ENCODE data around the gene NAV1.
"Not testable (repeated sequence)": the region's sequence is repeated elsewhere in the genome, so short reads cannot be mapped to it uniquely, and the experiment has no call there.

The NAV1 gene, protein sequence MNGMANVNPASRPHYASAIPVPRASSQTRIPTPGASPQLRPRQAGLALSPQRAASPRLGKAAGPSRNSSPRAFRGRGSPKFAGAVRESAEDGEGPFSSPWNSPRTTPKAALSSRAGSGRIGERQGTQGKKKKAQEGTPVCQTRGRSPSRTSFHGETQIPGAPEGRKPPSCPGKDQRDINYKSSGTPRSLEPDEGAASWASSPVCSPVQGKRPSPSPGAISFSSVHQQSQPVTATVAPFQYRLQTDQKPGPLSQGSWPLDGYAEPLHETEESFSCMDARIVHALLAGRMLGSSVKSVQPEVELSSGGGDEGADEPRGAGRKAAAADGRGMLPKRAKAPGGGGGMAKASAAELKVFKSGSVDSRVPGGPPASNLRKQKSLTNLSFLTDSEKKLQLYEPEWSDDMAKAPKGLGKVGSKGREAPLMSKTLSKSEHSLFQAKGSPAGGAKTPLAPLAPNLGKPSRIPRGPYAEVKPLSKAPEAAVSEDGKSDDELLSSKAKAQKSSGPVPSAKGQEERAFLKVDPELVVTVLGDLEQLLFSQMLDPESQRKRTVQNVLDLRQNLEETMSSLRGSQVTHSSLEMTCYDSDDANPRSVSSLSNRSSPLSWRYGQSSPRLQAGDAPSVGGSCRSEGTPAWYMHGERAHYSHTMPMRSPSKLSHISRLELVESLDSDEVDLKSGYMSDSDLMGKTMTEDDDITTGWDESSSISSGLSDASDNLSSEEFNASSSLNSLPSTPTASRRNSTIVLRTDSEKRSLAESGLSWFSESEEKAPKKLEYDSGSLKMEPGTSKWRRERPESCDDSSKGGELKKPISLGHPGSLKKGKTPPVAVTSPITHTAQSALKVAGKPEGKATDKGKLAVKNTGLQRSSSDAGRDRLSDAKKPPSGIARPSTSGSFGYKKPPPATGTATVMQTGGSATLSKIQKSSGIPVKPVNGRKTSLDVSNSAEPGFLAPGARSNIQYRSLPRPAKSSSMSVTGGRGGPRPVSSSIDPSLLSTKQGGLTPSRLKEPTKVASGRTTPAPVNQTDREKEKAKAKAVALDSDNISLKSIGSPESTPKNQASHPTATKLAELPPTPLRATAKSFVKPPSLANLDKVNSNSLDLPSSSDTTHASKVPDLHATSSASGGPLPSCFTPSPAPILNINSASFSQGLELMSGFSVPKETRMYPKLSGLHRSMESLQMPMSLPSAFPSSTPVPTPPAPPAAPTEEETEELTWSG (N-terminal part only)

DNA sequence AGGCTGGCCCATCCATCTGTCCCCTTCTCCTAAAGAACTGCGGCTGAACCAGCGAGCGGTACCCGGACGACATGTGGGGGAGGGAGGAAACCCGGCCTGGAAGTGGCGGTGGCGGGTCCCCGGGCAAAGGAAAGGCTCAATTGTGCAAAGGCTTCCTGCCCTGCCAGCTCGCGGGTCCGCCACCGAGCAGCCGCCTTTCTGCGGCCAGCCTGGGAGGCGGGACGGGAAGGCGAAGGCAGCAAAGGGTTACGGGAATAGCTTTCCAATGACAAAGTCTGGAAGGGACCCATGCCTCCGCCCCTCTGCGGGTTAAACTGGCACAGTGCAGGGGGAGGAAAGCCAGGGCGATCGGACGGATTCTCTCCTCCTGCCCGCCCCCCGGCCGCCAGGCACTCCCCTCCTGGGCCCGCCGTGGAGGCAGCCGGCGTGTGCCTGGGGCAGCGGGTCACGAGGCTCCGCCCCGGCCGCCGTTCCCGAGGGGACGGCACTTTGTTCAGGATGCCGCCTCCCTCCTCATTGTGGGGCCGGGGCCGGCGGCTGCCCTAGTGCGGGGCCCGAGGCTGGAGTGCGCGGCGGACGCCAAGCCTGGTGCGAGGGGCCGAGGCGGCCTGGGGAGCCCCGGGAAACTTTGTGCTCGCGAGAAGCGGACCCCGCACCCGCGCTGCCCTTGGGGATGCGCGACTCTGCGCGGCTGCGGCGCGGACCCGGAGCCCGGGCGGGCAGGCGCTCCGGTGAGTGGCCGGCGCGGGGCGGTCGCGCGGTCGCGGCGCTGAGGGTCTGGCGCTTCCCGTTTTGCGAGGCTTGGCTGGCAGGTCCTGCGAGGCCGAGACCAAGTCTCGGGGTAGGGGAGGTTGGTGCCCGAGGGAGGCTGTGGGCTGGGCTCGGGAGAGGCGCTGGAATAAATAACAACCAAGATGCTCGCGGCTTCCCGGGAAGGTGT is at the start of gene NAV1:
Gene NAV1, plus strand, starts transcription at position 516 of the 940 bp plus-strand sequence. CDS start 83,758 bp downstream, outside the sequence.
- no peak for DNase-seq (ENCODE audit: low read depth)

DNA sequence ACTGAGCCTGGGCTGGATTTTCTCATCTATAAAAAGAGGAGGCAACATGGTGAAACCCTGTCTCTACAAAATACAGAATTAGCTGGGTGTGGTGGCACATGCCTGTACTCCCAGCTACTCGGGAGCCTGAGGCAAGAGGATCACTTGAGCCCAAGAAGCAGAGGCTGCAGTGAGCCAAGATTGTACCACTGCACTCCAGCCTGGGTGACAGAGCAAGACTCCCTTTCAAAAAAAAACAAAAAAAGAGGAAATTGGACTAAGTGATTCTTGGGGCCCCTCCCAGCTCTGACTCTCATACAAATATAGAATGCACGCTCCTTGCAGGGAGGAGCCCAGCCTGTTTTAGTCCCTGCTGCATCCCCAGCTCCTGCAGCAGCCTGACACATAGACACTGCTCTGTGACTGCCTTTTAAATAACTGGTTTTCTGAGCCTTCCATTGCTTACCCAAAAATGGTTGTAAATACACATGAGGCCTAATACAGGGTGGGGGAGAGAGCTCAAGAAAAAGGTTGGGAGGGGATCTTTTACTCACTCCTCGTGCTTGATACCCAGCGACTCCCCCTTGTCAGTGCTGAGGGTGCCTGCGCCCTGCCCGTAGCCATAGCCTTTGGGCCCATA is 49.2 kb upstream of the NAV1 start:
- no peak for DNase-seq (ENCODE audit: low read depth)

DNA sequence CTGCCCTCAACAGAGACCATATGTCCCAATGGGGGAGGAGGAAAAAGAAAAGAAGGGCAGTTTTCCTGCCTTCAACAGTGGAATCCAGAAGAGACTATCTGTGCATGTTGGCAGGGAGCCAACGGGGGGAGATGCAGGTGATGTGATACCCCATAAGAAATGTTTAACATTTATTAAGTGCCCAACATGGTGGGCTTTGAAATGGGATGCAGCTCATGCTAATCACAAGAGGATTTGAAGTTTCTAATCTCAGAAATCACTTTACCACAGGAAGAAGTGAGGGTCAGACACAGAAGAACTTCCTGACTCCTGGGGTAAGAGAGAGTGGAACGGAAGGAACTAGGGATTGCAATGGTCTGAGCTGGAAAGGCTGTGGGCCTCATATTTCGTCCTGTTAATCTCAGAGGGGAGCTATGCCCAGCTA is 48.2 kb upstream of the NAV1 start:
- DNase-seq (ENCODE audit: low read depth) = no peak

DNA sequence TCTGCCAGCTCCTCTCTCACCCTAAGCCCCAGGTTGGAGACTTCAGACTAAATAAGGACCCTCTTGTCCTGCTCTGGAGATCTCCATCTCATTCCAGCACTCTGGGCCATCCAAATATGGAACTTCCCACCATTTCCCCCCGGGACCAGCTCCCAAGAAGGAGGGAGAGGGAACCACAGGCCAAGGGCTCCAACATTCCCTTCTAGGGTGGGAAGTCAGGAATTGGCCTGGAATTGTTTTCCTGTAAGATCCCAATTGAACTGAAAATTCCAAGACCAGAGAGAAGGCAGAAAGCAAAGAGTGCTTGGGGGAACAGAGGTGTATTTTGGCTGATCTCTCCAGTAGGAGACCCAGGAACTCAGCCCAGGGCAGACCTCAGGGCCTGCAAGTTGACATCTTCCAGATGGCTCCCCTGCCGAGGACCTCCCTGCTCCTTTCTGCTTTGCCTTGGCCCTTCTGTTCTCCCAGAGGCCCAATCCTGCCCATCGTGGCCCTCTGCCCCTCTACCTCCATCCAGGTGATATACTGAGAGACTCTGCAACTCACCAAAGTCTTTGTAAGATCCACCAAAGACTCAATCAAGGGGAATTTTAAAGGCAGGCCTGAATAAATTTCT is 46.9 kb upstream of the NAV1 start:
- DNase-seq (ENCODE audit: low read depth) = no peak

DNA sequence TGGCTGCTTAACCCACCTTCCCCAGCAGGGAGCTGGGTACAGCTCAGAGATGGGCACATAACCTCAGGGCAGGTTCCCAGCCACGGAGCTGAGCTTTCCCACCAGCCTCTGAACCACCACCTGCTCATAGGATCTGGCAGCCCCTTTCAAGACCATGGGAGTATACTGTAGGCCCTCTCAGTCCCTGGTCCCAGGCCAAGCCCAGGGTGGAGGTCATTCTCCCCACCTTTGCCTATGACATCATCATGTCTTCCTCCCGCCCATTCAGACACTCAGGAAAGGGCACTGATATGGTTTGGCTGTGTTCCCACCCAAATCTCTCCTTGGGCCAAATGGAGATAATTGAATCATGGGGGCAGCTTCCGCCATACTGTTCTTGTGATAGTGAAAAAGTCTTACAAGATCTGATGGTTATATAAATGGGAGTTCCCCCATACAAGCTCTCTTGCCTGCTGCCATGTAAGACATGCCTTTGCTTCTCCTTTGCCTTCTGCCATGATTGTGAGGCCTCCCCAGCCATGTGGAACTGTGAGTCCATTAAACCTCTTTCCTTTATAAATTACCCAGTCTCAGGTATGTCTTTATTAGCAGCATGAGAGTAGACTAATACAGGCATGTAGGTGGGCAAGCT is 45.8 kb upstream of the NAV1 start:
- DNase-seq (ENCODE audit: low read depth) = not testable (repeated sequence)

DNA sequence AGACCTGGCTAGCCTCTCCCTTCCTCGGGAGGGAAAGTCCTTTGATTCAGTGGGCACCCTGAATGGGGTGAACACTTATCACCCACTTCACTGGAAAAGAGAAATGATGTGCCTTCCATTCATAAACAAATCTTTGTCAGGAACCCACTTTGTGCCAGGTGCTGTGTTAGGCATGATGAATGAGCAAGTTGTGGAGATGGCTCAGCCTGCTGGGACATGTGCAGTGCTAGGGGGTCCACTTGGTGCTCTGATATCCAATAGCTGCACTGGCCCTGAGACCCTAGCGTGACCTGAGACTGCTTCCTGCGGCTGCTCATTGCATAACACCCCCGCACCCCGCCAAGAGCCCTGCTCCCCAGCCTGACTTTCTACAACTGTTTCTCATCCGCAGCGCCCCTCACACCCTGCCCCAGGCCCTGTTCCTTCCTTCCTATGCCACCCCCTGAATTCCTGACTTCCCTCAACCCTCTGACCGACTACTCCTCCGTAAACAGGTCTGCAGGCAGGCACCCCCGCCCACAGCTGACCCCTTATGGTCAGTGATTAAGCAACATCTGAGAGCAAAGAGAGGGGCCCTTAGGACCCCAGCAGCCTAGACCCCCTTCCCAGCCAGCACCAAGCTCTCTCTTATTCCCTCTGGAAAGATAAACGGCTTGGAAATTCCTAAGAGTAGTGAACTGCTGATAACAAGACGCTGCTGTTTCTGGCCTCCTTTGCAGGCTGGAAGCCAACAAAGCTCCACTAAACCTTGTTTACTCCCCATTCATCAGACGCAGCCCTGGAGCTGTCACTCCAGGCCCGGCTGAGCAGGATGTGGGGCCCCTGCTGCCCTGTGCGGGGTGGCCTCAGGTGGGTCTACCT is 44.9 kb upstream of the NAV1 start:
- no peak for DNase-seq (ENCODE audit: low read depth)

DNA sequence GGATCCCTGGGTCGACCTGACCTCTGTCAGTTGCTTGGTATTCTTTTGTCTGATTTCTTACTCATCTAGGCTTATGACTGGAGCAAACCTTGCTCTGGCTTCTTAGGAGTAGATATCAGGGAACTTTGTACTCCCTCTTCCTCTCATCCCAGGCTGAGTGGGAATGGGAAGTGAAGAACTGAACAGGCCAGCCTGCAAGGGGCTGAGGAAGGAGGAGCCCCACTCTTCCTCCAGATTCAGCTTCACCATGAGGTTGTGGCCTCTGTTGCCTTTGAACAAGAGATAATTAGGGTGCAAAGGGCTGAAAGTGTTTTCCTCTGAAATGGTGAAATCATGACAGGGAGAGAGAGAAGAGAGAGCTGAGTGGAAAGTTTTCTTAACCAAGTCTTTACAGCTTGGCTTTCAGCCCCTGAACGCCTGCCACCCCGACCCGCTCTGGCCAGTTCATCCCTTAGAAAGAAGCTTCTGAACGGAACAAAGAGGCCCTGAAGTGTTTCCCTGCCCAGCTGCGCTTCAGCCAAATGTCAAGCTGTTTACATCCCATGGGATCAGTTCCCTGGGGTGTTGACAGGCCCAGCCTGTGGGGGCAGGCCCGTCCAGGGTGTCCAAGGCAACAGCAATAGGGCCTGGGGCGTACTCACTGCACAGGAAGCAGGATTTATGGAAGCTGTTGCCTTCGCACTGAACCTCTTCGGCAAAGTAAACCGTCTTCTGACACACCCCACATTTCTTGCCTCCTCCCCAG is 43.2 kb upstream of the NAV1 start:
- DNase-seq (ENCODE audit: low read depth) = no peak

DNA sequence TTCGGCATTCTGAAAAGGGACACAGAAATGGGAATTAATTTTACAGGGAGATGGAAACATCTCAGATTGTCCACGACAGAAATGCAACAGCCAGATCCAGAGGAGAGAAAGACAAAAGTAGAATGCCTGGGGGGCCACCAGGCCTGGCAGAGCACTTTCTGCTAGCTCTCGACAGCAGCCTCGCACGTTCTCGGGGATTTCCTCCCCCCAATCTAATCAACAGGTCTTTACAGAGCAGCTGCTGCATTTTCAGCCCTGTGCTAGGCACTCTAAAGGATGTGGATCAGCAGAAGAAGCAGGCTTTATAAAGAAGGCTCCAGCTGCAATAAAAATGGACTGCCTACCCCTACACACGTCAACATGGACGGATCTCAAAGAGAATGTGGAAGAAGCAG is 42.6 kb upstream of the NAV1 start:
- no peak for DNase-seq (ENCODE audit: low read depth)

DNA sequence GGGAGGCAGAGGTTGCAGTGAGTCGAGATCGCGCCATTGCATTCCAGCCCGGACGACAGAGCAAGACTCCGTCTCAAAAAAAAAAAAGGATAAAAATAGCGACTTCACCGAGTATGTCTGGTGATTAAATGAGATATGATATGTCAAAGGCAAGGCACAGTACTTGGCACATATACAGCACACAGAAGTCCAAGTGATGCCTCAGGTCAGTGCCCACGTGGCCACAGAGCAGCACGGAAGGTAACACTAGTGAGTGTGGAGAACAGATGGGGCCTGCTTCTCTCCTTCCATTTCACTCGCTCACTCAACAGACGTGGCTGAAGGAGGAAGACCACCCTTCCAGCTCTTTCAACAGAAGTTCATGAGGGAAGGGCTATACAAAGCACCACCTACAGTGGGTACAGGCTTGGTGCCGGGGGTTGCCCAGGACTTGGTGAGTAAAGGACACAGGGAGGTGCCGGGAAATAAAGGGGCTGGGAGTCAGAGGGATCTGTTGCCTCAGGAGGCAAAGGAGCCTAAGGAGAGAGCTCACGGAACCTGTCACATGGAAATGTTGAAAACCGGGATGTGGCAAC is 40.9 kb upstream of the NAV1 start:
- DNase-seq (ENCODE audit: low read depth) = no peak

DNA sequence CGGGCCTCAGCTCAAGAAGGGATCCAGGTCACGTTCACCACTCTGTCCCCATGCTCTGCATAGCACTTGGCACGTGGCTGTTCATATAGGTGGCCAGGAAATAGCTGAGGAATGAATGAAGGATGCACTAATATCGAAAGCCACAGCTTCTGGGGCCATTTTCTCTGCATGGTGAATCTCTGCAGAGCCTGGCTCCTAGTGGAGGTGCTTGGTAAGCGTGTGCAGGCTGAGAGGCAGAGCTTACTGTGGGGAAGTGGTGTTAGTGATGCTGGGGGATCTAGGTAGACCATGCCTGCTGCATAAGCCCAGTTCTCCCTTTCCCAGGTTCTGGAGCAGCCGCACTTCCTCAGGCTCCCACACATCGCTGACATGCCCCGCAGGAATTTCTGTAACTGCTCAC is 40.3 kb upstream of the NAV1 start:
- no peak for DNase-seq (ENCODE audit: low read depth)

DNA sequence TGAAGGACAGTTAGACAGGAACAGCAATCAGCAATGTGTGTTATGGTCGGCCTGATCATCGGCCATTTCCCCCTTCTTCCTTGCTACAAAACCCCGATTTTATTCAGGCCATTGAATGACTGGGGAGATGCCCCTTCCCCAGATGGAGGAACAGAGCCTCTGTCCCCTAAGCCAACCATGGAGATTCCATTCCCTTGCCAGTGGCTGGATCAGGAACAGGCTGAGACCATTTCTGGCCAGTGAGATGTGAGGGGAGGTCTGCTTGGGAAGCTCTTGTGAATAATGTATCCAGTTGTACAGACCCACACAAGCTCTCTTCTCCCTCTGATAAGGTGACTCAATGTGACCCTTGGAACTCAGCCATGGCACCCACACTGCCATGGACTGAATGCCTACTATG is 39.7 kb upstream of the NAV1 start:
- no peak for DNase-seq (ENCODE audit: low read depth)

DNA sequence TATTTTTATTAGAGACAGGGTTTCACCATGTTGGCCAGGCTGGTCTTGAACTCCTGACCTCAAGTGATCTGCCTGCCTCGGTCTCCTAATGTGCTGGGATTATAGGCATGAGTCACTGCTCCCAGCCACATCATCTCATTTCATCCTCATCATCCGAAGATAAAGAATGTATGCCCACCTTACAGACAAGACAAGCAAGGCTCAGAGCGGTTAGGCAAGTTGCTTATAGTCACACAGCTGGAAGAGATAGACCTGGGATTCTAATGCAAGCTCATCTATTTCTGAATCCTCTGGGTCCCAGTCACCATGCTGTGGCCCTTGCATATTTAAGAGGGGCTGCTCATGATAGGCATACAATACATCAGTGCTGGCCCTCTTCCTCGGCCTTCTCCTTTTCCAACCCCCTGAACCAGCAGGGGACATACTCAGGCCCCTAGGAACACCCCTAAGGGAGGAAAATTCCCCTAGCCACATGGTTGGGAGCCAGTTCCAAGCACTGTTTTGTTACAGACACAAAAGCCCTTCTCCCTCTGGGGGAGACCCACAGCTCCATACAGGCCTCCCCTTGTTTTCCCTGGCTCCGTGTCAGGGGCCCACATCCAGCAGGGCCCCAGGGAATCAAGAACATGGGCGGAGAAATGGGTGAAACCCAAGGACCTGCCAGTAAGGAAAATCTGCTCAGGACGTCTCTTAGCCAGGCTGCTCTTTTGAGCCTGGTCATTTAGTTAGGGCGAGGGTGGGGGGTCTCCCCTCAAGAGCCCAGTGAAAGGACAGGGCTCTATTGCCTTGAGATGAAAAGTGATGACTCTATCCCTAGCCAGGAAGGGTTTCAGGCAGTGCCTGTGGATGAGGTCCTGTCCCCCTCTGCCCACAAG is 38.9 kb upstream of the NAV1 start:
- no peak for DNase-seq (ENCODE audit: low read depth)

DNA sequence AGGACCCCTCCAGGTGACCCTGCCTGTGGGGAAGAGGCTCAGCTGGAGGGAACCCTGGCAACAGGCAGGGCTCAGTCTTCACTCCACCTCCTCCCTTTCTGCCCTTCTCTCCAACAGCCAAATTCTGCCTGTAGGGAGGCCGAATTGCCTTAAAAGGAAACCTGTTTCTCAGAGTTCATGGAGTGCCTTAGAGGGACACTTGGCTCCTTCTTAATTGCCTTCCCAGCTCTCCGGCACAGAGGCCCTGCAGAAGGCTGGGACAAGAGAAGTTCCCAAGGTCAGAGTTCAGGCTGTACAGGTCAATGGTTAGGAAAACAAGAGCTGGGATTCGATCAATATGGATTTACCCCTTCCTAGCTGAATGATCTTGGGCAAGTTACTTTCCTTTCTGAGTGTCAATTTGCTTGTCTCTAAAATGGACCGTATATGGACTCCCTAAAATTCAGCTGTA is 38.2 kb upstream of the NAV1 start:
- DNase-seq (ENCODE audit: low read depth) = no peak

DNA sequence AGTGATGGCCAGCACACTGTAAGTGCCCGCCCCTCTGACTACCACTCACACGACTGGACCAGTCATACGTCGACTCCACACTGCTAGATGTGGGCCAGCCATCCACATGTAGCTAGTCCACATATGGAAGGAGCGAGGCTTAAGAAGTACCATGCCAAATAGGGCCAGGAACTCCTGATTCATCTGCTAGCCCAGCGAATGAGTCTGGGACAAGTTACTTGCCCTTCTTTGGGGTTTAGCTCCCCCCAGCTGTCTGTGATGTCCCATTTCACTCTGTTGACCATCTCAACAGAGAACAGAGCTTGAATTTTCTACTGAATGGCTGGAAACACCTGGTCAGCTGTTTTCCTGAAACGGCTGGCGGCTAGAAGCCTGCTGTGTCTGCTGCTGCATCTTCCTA is 37.8 kb upstream of the NAV1 start:
- DNase-seq (ENCODE audit: low read depth) = no peak

DNA sequence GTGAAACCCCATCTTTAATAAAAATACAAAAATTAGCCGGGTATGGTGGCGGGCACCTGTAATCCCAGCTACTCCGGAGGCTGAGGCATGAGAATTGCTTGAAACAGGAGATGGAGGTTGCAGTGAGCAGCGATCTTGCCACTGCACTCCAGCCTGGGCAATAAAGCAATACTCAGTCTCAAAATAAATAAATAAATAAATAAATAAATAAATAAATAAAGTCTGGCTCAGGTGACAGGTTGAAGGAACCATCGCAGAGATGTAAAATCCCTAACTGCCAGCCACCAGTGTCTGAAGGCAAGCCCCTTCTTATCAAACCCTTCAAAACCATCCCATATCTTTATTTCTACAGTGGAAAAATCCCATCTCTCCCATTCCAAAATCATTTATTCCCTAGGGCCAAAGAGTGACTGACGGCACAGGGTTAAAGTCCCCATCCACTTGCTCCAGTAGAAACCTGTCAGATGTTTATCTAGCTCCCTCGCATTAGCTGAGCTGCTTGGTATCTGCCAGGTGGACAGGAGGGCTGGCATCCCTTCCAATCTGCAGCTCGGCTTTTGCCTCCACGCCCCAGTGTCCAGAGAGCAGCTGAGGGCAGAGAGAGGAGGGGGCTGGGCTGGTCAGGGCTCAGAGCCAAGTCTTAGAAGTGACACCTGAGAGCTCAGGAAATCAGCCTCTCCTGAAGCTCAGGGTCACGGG is 37.0 kb upstream of the NAV1 start:
- DNase-seq (ENCODE audit: low read depth) = no peak

DNA sequence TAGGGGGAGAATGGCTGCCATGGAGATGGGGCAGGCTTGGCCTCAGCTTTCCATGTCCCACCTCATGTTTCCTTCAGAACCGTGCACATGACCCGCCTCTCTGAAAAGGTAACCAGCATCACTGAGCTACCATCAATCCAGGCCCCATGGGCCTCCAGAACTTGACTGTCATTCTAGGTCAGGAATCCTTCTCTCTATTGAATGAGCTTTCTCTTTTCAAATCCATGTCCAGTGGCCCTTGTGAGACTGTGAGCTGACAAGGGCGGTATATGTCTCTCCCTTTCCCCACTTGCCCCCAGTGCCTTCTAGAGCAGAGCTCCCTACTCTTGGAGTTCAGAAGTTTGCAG is 36.4 kb upstream of the NAV1 start:
- DNase-seq (ENCODE audit: low read depth) = no peak

Data from stimulated activated CD8-positive, alpha-beta memory T cell treated with anti-CD3 and anti-CD28 coated beads, Interleukin-7, amount 100 ng/mL, for 24 hours (primary cell).